Measurements from ENCODE around the gene COL9A2.
A peak's percentile ranks its signal among the peaks of the same experiment; 100 is the strongest.

COL9A2 gene

DNA sequence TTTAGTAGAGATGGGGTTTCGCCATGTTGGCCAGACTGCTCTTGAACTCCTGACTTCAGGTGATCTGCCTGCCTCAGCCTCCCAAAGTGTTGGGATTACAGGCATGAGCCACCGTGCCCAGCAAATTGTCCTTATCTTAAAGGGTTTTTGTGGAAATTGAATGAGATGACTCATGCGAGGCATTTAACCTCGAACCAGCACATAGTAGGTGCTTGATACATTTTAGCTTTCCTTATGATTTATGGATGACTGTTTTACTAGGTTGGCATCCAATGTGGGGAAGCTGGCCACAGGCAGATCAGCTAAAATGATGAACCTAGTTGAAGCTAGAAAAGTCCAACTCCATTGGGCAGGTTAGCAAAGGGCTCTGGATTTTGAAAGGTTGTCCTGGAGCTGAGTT lies 1.4 kb upstream of the COL9A2 start:
- DNase-seq (ENCODE audit: low read depth) = no peak

DNA sequence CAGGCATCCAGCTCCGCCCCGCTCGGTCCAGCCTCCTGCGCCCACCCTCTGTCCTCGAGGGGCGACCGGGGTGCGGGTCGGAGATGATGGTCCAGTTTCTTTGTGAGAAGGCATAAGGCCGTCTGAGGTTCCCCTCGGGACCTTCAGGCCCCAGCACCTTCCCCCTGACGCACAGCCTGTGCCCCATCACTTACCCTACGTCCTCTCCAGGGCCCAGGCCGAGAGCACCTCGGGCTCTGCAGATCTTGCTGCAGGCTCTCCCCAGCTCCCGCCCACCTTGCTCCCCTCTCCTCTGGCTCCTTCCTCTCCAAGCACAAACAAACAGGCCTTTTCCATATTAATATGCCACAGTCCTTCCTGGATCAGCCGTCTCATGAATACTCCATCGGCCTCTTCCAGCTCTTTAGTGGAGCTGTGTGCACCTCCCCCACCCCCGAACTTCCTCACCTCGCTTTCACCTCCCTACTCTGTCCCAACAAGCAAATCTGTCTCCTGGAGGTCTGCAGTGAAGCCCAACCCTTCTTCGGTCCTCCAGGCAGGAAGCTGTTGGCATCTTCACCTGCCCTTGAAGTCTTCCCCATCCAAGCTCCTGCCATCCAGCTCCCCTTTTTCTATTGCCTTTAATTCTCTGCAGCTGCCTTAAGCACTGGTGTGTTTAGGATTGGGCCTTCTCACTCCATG lies 448 bp upstream of the COL9A2 start:
- DNase-seq (ENCODE audit: low read depth) = no peak

DNA sequence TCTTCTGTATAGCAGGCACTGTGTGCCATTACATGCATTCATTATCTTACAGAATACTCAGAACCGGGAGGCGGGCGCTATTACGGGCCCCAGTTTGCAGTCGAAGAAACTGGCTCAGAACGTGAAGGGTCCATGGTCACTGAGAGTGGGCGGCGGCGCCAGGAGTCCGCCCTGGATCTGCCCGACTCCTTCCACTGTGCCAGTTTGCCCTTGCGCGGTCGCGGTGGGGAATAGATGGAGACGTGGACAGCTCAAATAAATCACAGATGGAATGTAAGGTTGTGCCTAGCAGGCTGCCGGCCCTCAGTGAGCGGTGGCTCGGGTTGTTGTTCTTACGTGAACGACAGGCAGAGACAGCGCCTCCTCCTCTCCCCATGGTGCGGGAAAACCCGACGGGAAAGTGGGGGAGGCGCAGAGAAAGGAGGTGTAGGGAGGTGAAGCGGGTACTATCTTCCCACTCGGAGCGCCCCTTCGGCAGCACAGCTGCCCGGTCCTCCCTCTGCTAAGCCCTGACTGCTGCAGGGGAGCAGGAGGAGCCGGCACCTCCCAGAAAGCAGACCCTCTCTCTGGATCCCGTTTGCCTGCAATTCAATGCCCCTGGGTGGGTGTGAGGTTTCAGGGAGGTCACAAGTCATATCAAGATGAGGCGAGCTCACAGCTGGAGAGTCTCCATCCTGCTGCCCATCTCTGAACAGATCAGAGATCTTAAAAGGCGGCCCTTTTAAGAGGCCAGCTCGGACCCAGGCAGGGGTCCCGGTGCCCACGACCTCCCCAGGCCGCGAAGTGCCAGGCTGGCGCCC lies 1.1 kb downstream of the COL9A2 start:
- DNase-seq (ENCODE audit: low read depth) = no peak

DNA sequence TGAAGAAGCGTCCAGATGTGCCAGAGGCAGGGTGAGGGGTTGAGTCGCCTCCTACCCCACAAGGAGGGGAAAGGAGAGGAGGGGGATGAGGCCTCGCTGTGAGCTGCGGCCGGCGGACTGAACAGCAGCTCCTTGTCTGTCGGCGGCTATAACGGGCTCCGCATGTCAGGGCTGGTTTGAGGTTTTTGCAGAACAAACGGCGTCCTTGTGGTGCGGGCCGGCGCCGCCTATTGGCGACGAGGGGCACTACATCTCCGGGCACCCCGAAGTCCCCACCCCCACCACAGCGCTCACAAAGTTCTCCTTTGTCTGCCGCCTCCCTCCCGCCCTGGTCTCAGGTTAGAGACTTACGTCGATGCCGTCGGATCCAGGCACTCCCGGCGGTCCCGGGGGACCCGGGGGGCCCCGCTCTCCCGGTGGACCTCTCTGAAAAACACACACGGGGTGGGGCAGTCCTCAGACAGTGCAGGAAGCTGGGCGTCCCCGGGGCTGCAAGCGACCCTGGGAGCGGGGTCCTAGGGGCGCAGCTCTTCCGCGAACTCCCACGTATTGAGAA lies 1.8 kb downstream of the COL9A2 start:
- DNase-seq (ENCODE audit: low read depth) = peak; percentile 73

DNA sequence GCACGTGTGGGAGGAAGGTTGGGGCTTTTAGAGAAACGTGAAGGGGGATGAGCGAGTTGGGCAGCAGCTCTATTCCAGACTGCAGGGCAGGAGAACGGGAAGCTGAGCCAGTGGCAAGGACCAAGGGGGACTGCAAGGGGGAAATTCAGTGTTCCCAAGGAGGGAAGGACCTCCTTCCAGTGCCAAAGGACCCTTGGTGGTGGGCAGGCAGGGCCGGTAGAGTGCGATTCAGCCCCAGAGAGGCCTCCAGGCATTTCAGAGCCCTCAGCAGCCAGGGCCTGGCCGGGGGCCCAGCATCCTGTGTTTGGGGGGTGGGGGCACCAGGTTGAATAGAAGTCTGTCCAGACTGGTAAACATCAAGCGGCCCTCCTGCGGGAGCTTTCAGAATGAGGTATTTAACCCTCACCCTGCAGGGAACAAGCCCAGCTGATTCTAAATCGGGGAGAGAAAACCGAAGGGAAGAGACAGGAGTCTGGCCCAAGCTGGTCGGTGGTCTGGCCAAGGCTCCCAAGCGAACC lies 2.3 kb downstream of the COL9A2 start:
- DNase-seq (ENCODE audit: low read depth) = no peak

DNA sequence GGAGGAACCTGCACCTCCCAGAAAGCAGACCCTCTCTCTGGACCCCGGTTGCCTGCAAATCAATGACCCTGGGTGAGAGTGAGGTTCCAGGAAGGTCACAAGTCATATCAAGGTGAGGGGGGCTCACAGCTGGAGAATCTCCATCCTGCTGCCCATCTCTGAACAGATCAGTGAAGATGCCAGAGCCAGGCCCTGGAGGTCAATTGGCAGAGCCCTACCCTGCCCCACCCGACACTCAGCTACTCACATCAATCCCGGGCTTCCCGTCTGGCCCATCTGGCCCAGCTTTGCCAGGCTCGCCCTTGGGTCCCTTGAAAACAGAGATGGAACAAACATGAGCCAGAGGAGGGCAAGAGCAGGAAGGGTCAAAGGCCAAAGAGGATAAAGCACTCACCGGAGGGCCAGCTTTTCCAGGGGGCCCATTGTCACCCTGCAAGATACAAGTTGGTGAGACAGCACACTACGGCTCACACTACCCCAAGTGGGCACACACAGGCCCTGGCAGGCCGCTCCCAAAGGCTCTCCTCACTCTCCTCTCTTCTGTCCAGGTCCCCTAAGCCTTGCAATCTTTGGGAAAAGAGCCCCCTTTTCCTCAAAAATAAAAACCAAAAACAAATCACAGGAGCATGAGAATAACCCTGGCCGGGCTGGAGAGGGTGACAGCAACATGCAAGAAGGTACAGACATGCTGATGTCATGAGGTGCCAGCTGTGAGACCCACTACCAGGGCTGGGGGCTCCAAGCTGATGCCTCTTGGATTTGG lies 2.9 kb downstream of the COL9A2 start:
- no peak for DNase-seq (ENCODE audit: low read depth)

DNA sequence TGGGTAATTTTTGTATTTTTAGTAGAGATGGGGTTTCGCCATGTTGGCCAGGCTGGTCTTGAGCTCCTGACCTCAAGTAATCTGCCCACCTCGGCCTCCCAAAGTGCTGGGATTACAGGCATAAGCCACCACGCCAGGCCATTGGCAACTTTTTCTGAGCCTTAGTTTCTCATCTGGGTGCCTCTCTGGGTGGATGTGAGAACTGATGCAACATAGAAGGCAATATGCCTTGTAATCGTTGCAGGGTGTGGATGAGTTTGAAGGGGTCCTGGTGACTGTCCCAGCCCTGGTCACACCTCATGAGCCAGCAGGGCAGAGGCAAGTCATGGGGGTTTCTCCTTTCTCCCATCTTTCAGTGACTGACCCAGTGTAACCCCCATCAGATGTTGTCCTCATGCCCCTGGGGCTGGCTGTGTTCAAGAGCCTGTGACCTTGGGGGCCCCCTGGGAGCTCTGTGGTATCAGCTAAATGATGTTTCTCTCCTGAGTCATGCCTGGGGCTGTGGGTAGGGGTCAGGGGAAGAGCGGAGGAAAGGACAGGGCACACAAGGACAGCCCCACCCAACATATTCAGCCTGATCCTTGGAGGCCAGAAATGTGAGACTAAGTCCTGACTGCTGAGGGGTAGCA lies 3.6 kb downstream of the COL9A2 start:
- no peak for DNase-seq (ENCODE audit: low read depth)

DNA sequence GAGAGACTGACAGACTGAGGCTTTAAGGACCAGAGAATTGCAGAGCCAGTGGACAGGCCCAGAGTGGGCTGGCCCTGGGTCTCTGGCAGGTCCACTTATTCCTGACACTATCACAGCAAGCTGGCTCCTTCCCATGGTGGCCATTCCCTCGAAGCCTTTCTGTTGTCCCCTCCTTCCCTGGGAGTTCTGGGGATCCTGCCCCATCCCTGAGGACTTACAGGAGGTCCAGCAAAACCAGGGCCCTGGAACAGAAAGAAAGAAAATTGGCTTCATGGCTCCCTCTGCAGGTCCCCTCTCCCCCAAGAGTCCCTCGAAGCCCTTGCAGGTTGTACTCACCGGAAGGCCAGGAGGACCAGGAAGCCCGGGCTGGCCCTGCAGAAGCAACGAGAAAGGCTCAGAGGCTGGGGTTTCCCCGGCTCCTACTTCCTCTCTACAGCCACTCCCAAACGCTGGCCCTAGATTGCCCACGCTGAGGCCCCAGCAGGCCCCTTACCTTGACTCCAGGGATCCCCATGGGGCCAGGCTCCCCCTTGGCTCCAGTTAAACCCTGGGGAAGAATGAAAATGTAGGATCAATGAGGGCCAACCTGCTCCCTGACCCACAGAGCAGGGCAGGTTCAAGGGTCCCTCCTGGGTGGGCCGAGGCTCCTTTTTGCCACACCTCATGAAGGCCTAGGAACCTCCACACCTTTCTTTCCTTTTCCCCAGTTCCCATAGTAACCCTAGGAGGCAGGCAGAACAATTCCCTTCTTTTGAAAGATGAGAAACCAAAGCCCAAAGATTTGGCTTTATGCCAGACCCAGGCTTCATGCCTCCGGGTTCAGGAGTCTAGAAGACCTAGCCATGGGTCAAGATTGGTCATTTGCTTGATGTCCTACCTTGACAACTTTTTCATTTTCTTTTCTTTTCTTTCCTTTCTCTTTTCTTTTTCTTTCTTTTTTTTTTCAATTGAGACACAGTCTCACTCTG lies 4.6 kb downstream of the COL9A2 start:
- no peak for DNase-seq (ENCODE audit: low read depth)

DNA sequence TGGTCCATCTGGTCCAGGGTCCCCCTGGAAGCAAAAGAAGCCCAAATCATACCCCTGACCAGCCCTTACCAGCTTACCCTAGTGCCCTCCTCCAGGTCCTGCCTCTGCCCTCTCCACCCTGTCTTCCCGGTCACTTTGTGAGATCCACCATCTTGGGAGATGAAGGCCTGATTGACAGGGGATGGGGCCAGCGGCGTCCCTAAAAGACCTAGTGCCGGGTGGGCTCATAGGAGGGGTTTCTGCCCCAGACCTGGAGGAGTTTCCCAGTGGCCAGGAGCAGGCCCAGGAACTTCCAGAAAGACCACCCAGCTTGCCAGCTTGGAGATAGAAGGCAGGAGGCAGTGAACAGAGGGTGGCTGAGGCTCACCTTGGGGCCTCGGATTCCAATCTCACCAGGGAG lies 5.4 kb downstream of the COL9A2 start:
- no peak for DNase-seq (ENCODE audit: low read depth)

DNA sequence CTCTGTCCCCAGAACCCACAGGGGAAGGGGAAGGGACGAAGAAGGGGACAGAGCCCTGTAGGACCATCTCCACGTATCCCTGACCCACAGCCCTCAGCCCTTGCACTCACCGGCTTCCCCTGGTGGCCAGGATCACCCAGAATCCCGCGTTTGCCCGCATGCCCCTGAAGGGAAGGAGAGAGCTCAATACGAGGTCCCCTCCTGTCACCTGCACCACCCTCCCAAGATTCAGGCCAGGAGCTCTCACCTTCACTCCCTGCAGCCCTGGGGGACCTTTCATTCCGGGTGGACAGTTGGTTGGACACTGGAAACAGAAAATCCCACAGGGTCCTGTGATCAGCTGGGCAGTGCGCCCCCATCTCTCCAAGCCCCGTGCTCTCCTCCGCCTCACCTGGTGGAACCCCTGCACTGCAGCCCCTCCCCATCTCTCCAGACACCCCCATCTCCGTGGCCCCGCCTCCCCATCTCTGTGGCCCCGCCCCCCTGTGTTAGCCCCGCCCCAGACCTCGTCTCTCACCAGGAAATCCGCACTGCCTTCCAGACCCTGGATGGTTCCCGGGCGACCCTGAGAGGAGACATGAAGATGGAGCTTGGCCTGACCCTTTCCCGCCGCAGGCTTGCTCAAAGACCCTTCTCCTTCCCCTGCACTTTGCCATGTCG lies 6.0 kb downstream of the COL9A2 start:
- no peak for DNase-seq (ENCODE audit: low read depth)

DNA sequence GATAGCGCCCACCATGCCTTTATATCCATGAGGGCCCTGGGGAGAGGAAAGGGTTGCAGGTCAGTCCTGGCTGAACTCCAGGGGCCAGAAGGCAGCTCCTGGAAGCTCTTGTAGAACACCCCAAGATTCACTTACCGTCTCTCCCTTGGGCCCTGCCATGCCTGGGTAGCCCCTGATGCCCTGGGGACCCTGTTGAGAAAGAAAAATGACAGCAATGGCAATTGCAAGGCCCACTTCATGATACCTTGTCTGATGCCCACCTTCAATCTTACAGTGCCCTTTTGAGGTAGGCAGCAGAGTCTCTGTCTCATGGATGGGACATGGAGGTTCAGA lies 7.0 kb downstream of the COL9A2 start:
- no peak for DNase-seq (ENCODE audit: low read depth)

DNA sequence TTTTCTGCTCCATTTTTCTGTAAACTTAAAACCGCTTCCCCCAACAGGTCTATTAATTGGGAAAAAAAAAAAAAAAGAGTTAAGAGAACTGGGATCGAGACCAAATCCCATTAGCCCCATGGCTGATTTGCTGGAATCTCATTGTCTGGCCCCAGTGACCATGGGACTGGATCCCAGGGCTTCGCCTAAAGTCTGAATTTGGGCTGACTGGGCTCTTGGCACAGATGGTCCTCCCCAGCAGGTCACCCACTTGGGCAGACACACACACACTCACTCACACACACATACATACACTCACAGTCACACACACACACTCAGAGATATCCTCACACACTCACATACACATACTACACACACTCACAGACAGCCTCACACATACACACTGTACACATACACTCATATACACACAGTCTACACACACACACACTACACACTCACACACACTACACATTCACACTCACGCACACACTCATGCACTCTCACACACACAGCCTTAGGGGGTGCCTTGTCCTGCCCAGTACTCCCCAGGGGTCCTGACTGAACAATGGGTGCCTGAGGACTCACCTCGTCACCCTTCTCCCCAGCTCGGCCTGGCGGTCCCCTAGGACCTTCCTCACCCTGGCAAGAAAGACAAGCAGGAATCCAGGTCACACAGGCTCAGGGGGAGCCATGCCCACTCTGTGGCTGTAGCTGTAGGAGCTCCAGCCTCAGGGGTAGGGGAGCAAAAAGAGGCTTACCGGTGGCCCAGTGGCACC lies 7.5 kb downstream of the COL9A2 start:
- DNase-seq (ENCODE audit: low read depth) = no peak

DNA sequence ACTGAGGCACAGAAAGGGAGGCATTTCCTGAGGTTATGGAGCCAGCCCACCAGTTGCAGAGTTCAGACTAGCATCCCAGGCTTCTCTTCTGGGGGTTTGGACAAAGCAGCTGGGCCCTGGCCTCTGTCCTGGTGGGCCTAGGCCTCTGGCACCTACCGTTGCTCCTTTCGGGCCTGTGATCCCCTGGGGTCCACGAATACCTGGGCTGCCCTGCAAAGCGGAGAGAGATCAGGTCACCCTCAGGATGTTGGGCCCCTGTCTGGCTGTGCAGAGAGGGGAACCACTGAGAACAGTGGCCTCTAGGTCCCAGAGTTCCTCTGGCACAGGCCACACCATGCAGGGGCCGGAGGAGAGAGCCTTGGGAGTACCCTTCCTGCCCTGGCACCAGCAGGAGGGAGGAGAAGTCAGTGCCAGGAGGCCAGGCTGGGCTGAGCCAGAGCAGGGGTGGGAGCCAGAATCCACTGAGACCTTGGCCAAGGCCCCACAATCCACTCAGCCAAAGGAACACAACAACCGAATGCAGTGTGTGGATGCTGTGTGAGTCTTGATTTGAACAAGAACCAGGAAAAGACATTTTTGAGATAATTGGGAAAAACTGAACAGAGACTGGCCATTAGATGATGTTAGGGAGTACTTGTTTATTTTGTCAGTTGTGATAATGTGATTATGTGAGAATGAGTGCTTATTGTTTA lies 8.9 kb downstream of the COL9A2 start:
- DNase-seq (ENCODE audit: low read depth) = no peak

DNA sequence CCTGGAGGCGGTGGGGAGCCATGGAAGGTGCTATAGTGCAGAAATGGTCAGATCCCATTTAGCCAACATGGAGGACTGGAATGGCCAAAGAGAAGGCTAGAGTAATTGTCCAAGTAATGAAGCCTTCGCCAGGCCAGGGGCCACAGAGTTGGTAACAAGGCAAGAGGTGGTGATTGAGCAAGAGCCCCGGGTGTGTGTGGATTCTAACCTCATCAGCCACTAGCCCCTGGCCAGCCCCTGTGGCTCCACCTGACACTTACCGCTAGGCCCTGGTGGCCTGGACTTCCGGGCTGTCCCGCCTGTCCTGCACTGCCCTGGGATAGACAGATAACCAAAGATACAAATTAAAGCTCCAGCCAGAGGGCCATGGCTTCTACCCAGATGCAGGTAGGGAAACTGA lies 9.9 kb downstream of the COL9A2 start:
- DNase-seq (ENCODE audit: low read depth) = no peak

DNA sequence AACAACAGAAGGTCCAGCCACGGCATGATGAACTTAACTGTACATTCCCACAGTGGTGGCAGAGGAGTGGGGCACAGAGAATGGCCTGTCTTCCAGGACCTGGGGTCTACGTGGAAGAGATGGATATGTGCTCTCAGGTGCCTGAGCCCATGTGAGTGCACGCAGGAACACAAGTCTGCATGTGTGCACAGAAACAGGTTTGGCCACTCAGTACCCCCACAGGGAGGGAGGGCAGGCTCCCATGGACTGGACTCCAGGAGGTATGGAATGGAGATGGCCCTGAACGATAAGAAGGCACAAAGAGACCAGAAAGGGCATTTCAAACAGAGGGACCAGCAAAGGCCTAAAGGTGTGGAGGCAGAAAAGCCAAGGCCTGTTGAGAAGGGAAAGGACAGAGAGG lies 10.8 kb downstream of the COL9A2 start:
- DNase-seq (ENCODE audit: low read depth) = no peak

DNA sequence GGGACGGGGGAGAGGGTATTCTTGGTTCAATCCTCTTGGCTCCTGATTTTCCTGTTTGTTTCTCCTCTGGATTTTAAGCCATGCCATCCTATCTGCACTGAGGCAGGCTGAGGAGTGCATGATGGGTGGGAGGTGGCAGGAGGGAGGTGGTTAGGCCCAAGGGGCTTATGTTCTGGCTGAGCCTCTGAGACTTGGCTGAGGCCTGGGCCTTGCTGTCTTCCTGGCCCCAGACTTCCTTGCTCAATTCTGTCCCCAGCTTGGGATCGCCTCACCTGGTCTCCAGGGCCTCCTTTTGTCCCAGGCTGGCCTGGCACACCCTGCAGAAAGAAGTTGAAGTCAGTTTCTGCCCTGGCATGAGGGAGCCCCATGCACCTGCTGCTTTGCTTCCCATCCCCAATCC lies 11.2 kb downstream of the COL9A2 start:
- DNase-seq (ENCODE audit: low read depth) = no peak

DNA sequence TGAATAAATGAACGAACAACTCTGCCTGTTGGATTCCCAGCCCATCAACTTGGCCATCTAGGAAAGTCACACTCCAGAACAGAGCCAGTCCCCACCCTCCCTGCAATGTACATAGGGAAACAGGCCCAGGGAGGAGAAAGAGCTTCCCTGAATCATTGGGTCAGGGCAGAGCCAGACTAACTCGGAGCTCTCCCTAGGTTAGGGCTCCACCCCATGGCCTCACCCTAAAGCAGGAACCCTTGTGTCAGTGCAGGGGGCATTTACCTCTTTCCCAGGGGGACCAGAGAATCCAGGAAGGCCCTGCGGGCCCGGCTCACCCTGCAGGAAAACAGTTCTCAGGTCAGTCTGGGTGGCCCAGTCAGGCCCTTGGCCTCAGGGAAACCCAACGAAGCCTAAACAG lies 11.6 kb downstream of the COL9A2 start:
- DNase-seq (ENCODE audit: low read depth) = no peak

DNA sequence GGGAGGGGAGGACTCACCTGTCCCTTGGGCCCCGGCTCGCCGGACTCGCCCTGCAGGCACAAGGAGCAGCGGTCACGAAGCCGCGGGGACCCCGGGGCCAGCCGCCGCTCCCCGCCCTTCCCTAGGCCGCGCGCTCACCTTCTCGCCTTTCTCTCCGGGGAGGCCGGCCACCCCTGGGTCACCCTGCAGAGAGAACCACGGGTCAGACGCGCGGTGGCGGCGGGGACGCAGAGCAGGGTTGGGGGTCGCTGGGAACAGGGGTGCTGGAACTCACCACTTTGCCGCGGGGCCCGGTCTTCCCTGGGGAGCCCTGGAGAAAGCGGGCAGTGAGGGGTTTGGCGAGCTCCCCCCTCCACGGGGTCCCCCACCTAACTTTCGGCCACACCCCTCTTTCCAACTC lies 13.3 kb downstream of the COL9A2 start:
- DNase-seq (ENCODE audit: low read depth) = no peak
